Suprapubic skin (tissue), 4 donors: ENCODE measurements around the gene COA8. TPM values are rescaled to one million over a fixed set of nuclear protein-coding genes. Genes with fewer than 3 reads are reported as not detected.
"Not testable (repeated sequence)": the region's sequence is repeated elsewhere in the genome, so short reads cannot be mapped to it uniquely, and the experiment has no call there.

ENCODE experiments used
- DNase-seq, 2 donors: peaks; one replicate each; pipeline ENCODE4 v3.0.0-alpha.2; 2019; ENCODE audit warnings: low spot score in 2 of 2
- H3K27ac ChIP-seq: fragments of 200-600 bp; sonication (generic); one replicate; pipeline ENCODE4 v1.5.1; 2019
- H3K27me3 ChIP-seq: fragments of 200-600 bp; sonication (generic); one replicate; pipeline ENCODE4 v1.5.1; 2019
- H3K36me3 ChIP-seq: fragments of 200-600 bp; sonication (generic); one replicate; pipeline ENCODE4 v1.5.1; 2019
- H3K4me1 ChIP-seq: fragments of 200-600 bp; sonication (generic); one replicate; pipeline ENCODE4 v1.5.1; 2019
- H3K4me3 ChIP-seq: fragments of 200-600 bp; sonication (generic); one replicate; pipeline ENCODE4 v1.5.1; 2019; ENCODE audit warnings: mild to moderate bottlenecking
- H3K9me3 ChIP-seq: fragments of 200-600 bp; sonication (generic); one replicate; pipeline ENCODE4 v1.5.1; 2019
- EP300 ChIP-seq: sonication (generic); formaldehyde crosslinking; IDR thresholded peaks from one replicate; pipeline ENCODE4 v1.6.1; 2017; ENCODE audit warnings: antibody characterized with exemption
- POLR2A ChIP-seq, 2 donors: fragments of 450-650 bp; IDR thresholded peaks; one replicate each; pipeline ENCODE4 v1.6.1; 2017; ENCODE audit warnings: antibody characterized with exemption in 2 of 2, mild to moderate bottlenecking in 2 of 2, moderate library complexity in 2 of 2
- POLR2AphosphoS5 ChIP-seq, 3 donors: sonication (generic); formaldehyde crosslinking; IDR thresholded peaks; one replicate each; pipeline ENCODE4 v1.6.1; 2017; ENCODE audit warnings: antibody characterized with exemption in 3 of 3
- WGBS: methylation state at CpG from one replicate; pipeline ENCODE4 v1.1.5; 2018; 5-methylcytosine and 5-hydroxymethylcytosine counted together
- total RNA-seq, 4 donors: library from RNA; depleted of rRNA; stranded (reverse); fragments of >200 nt; gene quantifications; one replicate each; pipeline ENCODE4 v1.1.0, GENCODE V29; 2016
- TF ChIP-seq, protein P1 (sequence below), 2 donors: fragments of 200-600 bp in 1 of 2; fragments of 450-650 bp in 1 of 2; sonication (generic) in 1 of 2; IDR thresholded peaks; one replicate each; pipeline ENCODE4 v1.5.1; 2016 to 2019; ENCODE audit warnings: antibody characterized with exemption in 2 of 2, mild to moderate bottlenecking in 1 of 2, moderate library complexity in 1 of 2

Gene COA8
- total RNA-seq, 4 donors from 2014 or later = 17.1 to 30.3 (median 21.9) TPM

DNA sequence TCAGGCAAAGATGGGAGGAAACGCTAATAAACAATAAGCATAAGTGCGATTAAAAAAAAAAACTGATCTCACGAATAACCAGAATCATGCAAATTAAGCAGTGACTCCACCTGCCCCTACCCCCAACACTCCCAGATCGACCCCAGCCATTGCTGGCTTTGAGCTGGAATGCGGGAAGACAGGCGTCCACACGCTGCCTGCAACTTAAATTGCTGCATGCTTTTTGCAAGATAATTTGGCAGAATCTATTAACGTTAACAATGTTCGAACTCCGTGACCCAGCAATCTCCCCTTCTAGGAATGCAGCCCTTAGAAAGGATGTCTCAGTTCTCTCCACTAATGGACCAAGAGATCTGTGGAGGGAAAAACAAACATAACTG lies 39.2 kb upstream of the COA8 start:
- H3K27ac ChIP-seq = no peak overlapping the region
- 45% methylated on average over 10 of the region's 10 CpGs for WGBS

DNA sequence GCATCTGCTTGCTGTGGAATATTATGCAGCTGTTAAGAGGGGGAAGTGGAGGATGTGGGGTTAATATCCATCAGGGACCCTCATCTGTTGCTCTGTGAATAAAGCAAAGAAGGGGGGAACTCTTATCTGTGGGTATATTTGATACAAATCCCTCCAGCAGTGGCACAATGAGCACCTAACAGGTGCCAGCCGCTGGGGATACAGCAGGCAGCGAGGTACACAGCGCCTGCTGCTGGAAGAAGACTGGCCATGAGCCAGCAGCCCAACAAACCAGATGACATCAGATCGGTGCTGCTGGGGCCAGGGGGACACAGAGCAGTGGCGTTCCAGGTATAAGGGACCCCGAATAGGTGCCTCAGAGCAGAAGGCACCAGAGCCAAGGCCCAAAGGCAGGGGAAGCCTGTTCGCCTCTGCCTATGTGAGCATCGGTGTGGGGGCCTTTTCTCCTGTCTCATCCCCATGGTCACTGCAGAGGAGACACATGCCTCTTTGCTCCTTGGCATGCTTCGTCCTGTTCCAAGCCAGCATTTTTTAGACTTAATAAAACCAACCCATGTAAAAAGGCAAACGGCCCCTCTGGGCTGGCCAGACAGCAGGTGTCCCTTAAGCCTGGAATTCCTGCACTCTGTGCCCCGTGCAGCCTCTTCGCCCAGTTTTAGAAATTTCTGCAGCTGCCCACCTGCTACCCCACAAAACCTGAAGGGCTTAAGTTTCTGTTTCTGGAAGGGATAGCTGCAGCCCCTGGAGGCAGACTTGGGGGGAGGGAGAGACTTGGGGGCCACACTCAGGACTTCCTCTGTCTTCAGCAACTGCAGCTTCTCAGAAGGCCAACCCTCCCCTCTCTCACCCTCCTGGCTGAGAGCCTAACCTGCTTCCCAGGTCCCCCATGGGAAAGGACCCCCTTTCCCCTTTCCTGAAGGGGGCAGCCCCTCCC lies 38.5 kb upstream of the COA8 start:
- Histone ChIP-seq H3K36me3 (no peaks in the 10 kb centered on the region), H3K9me3 (no peaks in the 10 kb centered on the region), H3K27me3 (peaks cover 6% of the 10 kb centered on the region), H3K4me3 (no peak overlapping the region), H3K27ac (no peak overlapping the region), H3K4me1 (peaks cover 68% of the 10 kb centered on the region)
- DNase-seq = peak in 1 of 2 donors; percentile 62
- WGBS = 81% methylated on average over 12 of the region's 12 CpGs
- TF ChIP-seq POLR2AphosphoS5 (IDR thresholded peaks at IDR 0.05) (no peak), EP300 (no peak), POLR2A (IDR thresholded peaks at IDR 0.05) (no peak)
- TF ChIP-seq, protein P1, sequence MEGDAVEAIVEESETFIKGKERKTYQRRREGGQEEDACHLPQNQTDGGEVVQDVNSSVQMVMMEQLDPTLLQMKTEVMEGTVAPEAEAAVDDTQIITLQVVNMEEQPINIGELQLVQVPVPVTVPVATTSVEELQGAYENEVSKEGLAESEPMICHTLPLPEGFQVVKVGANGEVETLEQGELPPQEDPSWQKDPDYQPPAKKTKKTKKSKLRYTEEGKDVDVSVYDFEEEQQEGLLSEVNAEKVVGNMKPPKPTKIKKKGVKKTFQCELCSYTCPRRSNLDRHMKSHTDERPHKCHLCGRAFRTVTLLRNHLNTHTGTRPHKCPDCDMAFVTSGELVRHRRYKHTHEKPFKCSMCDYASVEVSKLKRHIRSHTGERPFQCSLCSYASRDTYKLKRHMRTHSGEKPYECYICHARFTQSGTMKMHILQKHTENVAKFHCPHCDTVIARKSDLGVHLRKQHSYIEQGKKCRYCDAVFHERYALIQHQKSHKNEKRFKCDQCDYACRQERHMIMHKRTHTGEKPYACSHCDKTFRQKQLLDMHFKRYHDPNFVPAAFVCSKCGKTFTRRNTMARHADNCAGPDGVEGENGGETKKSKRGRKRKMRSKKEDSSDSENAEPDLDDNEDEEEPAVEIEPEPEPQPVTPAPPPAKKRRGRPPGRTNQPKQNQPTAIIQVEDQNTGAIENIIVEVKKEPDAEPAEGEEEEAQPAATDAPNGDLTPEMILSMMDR (IDR thresholded peaks at IDR 0.05) = no peak

More for the DNA sequence above, 39.2 kb upstream of the COA8 start:
- Histone ChIP-seq H3K36me3 (no peaks in the 10 kb centered on the region), H3K4me3 (peak overlapping the region; percentile 65), H3K9me3 (no peaks in the 10 kb centered on the region), H3K27me3 (peaks cover 6% of the 10 kb centered on the region), H3K4me1 (peaks cover 73% of the 10 kb centered on the region)
- TF ChIP-seq, protein P1 (IDR thresholded peaks at IDR 0.05) = no peak
- no peak for DNase-seq

DNA sequence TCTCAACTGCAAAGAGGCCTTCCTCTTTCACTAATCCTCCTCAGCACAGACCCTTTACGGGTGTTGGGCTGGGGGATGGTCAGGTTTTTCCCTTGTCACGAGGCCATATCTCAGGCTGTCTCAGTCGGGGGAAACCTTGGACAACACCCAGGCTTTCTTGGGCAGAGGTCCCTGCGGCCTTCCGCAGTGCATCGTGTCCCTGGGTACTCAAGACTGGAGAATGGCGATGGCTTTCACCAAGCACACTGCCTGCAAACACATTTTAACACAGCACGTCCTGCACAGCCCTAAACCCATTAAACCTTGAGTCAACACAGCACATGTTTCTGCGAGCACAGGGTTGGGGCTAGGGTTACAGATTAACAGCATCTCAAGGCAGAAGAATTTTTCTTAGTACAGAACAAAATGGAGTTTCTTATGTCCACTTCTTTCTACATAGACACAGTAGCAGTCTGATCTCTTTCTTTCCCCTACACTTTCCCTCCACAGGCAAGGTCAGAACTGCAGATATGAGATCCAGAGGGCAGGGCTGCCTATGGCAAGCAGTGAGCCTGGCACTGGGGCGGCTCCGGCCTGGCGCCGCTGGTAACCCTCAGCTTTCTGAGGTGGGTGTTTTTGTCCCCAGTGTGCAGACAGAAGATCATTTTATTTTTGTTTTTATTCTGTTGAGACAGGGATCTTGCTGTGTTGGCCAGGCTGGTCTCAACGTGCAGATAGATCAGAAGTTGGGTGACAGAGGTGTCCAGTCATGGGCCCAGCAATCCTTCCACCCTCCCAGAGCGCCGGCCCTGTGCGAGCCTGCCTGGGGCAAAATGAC lies 37.1 kb upstream of the COA8 start:
- H3K9me3 ChIP-seq, H3K27me3 ChIP-seq, H3K27ac ChIP-seq, DNase-seq, H3K4me3 ChIP-seq, H3K36me3 ChIP-seq: not testable (repeated sequence)
- WGBS = 80% methylated on average over 16 of the region's 17 CpGs
- peaks cover 67% of the 10 kb centered on the region for H3K4me1 ChIP-seq

DNA sequence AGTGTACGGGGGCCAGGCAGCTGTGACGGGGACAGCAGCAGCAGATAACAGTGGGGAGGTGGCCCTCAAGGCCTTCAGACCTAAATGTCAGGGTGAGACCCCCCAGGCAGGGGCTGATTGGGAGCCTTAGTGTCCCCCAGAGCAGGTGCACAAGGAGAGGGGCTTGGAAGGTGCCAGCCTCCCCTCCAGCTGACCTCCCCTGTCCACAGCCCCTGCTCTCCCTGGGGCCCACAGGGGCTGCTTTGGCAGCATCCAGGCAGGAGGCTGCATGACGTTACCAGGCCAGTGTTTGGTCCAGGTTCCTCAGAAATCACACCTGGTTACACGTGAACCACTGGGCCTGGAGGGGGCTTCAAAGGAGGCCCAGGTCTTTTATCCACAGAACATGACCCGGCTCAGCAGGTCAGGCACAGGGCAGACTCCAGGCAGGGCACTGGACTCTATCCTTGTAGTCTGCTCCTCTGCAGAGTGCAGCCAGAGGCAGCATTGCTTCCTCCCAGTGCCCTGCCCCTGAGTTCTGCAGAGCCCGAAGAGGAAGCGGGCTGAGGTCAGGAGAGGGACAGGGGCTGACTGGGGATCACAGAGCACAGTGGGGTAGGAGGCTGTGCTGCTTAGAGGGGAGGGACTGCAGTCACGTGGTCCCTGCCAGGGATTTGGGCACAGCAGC lies 36.4 kb upstream of the COA8 start:
- Histone ChIP-seq H3K4me1 (peaks cover 67% of the 10 kb centered on the region), H3K36me3 (no peaks in the 10 kb centered on the region), H3K27ac (no peak overlapping the region), H3K9me3 (no peaks in the 10 kb centered on the region), H3K4me3 (no peak overlapping the region), H3K27me3 (peaks cover 6% of the 10 kb centered on the region)
- WGBS = 78% methylated on average over 8 of the region's 8 CpGs
- no peak for DNase-seq
- TF ChIP-seq EP300 = no peak
- no peak for TF ChIP-seq POLR2A (IDR thresholded peaks at IDR 0.05)
- TF ChIP-seq POLR2AphosphoS5 (IDR thresholded peaks at IDR 0.05) = no peak
- TF ChIP-seq, protein P1 (IDR thresholded peaks at IDR 0.05) = no peak

DNA sequence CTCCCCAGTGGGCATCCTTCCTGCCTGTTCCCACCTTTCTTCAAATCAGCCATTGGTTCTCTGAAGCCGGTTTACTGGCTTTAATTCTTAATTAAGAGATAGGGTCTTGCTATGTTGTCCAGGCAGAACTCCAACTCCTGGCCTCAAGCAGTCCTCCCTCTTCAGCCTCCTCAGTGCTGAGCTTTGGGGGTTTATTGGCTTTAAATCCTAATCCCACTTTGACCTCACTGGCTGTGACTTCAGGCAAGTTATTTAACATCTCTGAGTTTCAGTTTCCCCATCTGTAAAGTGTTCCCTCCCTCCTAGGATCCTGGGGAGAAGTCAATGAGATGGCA lies 35.9 kb upstream of the COA8 start:
- Histone ChIP-seq H3K9me3 (no peaks in the 10 kb centered on the region), H3K27ac (no peak overlapping the region), H3K4me3 (no peak overlapping the region), H3K36me3 (peaks cover 2% of the 10 kb centered on the region), H3K4me1 (peaks cover 66% of the 10 kb centered on the region), H3K27me3 (peaks cover 3% of the 10 kb centered on the region)
- 69% methylated on average over 1 of the region's 1 CpG for WGBS
- no peak for DNase-seq
- TF ChIP-seq POLR2AphosphoS5 (IDR thresholded peaks at IDR 0.05) = no peak
- TF ChIP-seq EP300 = no peak
- TF ChIP-seq POLR2A (IDR thresholded peaks at IDR 0.05) = no peak
- TF ChIP-seq, protein P1 (IDR thresholded peaks at IDR 0.05) = no peak
